Osteocyte (in vitro differentiated cells): ENCODE measurements around the gene FBLIM1. TPM values are rescaled to one million over a fixed set of nuclear protein-coding genes. Genes with fewer than 3 reads are reported as not detected.

ENCODE experiments used
- DNase-seq: peaks from one replicate; pipeline ENCODE4 v3.0.0; 2021; ENCODE audit warnings: mixed read lengths; ENCODE audit not compliant: unreplicated experiment; ENCODE audit errors: extremely low spot score
- H3K27ac Mint-ChIP-seq: one replicate; pipeline ENCODE4 v1.8.0; 2021; ENCODE audit warnings: mild to moderate bottlenecking, mixed read lengths; ENCODE audit not compliant: unreplicated experiment
- H3K27me3 Mint-ChIP-seq: one replicate; pipeline ENCODE4 v1.8.0; 2021; ENCODE audit warnings: mixed read lengths; ENCODE audit not compliant: unreplicated experiment
- H3K36me3 Mint-ChIP-seq: one replicate; pipeline ENCODE4 v1.8.0; 2021; ENCODE audit warnings: mixed read lengths; ENCODE audit not compliant: unreplicated experiment
- H3K4me1 Mint-ChIP-seq: one replicate; pipeline ENCODE4 v1.8.0; 2021; ENCODE audit warnings: mixed read lengths; ENCODE audit not compliant: unreplicated experiment
- H3K4me3 Mint-ChIP-seq: one replicate; pipeline ENCODE4 v1.8.0; 2021; ENCODE audit warnings: mild to moderate bottlenecking, moderate library complexity, mixed read lengths; ENCODE audit not compliant: unreplicated experiment
- H3K9me3 Mint-ChIP-seq: one replicate; pipeline ENCODE4 v1.8.0; 2021; ENCODE audit warnings: mixed read lengths; ENCODE audit not compliant: unreplicated experiment
- total RNA-seq: library from RNA; stranded (reverse); gene quantifications from 2 replicates; pipeline ENCODE4 v1.2.1, GENCODE V29; 2021
- TF ChIP-seq, protein P1 (sequence below): fragments of 200-600 bp; sonication (generic); IDR thresholded peaks from 2 replicates; pipeline ENCODE4 v1.5.0; 2021; ENCODE audit warnings: antibody characterized with exemption, mild to moderate bottlenecking, moderate library complexity

The FBLIM1 gene
- total RNA-seq, 1 donor from 2014 or later: 149 TPM

GRCh38 chr1:15768388-15768787 lies 9.8 kb downstream of the FBLIM1 start:
- no peak overlapping the region for H3K27ac Mint-ChIP-seq
- H3K9me3 Mint-ChIP-seq: no peaks in the 10 kb centered on the region
- peaks cover 39% of the 10 kb centered on the region for H3K36me3 Mint-ChIP-seq
- no peaks in the 10 kb centered on the region for H3K27me3 Mint-ChIP-seq
- no peak overlapping the region for H3K4me3 Mint-ChIP-seq
- TF ChIP-seq, protein P1, sequence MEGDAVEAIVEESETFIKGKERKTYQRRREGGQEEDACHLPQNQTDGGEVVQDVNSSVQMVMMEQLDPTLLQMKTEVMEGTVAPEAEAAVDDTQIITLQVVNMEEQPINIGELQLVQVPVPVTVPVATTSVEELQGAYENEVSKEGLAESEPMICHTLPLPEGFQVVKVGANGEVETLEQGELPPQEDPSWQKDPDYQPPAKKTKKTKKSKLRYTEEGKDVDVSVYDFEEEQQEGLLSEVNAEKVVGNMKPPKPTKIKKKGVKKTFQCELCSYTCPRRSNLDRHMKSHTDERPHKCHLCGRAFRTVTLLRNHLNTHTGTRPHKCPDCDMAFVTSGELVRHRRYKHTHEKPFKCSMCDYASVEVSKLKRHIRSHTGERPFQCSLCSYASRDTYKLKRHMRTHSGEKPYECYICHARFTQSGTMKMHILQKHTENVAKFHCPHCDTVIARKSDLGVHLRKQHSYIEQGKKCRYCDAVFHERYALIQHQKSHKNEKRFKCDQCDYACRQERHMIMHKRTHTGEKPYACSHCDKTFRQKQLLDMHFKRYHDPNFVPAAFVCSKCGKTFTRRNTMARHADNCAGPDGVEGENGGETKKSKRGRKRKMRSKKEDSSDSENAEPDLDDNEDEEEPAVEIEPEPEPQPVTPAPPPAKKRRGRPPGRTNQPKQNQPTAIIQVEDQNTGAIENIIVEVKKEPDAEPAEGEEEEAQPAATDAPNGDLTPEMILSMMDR: no peak
- peaks cover 8% of the 10 kb centered on the region for H3K4me1 Mint-ChIP-seq
- DNase-seq: no peak

- DNase-seq: no peak
- Mint-ChIP-seq H3K4me1 (no peaks in the 10 kb centered on the region), H3K36me3 (peaks cover 34% of the 10 kb centered on the region), H3K4me3 (no peak overlapping the region), H3K27ac (no peak overlapping the region), H3K27me3 (no peaks in the 10 kb centered on the region), H3K9me3 (no peaks in the 10 kb centered on the region)
- TF ChIP-seq, protein P1: no peak
These were observed 11.8 kb downstream of the FBLIM1 start for GRCh38 chr1:15770313-15770962.

DNA sequence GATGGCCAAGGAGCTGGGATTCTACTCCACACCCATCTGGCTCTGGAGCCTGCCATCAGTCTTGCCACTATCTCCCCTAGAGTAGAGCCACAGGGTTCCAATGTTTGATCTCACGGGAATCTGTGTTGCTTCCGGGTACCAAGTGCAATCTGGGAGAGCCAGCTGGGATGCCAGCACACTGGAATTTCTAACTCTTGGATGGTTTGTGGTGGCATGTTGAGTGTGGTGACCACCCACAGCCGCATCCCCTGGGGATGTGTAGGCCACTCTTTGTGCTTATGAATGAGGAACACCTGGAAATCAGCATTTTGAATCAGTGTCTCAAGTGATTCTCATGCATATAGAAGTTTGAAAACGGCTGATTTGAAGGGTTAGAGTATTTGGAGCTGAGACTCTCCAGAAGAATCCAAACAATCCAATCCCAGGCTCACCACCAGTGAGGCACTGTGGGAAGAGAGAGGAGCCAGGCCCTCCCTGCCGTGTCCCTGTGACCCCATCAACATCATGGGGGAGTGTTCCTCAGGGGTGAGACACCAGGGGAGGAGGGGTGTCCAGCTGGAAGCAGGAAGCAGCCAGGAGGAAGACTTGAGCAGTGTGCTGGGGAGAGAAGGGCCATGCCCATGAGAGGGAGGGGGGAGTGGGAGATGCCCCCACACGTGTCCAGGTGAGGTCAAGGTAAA lies 13.4 kb downstream of the FBLIM1 start:
- Mint-ChIP-seq H3K27ac (no peak overlapping the region), H3K4me1 (no peaks in the 10 kb centered on the region), H3K9me3 (no peaks in the 10 kb centered on the region), H3K27me3 (no peaks in the 10 kb centered on the region), H3K36me3 (peaks cover 36% of the 10 kb centered on the region), H3K4me3 (no peak overlapping the region)
- no peak for DNase-seq
- TF ChIP-seq, protein P1: no peak

DNA sequence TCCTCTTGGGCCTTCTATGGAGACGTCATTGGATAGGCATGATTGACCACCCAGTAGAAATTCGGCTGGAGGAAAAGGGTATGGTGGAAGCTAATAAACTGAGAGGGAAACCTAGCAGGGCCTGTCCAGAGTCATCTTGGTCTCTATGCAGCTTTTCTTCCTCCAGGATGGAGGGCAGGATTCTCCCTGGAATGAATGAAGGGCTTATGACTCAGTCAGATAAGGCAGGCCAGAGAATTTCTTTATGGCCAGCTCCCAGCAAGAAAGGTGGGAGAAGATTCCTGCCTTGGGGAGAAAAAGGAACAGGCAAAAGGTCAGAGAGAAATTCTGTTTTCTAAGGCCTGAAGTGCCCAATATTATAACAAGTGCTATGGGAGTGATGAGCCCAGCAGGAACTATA lies 17.1 kb downstream of the FBLIM1 start:
- DNase-seq: no peak
- peaks cover 46% of the 10 kb centered on the region for H3K36me3 Mint-ChIP-seq
- H3K4me1 Mint-ChIP-seq: no peaks in the 10 kb centered on the region
- no peak overlapping the region for H3K4me3 Mint-ChIP-seq
- H3K9me3 Mint-ChIP-seq: no peaks in the 10 kb centered on the region
- TF ChIP-seq, protein P1: no peak
- no peak overlapping the region for H3K27ac Mint-ChIP-seq
- no peaks in the 10 kb centered on the region for H3K27me3 Mint-ChIP-seq

- H3K27me3 Mint-ChIP-seq: no peaks in the 10 kb centered on the region
- no peaks in the 10 kb centered on the region for H3K4me1 Mint-ChIP-seq
- H3K4me3 Mint-ChIP-seq: no peak overlapping the region
- DNase-seq: no peak
- no peaks in the 10 kb centered on the region for H3K9me3 Mint-ChIP-seq
- TF ChIP-seq, protein P1: no peak
- H3K27ac Mint-ChIP-seq: peak overlapping the region; percentile 27
- peaks cover 37% of the 10 kb centered on the region for H3K36me3 Mint-ChIP-seq
These were observed 19.5 kb downstream of the FBLIM1 start for GRCh38 chr1:15777909-15778707.
